ENCODE data around the gene STXBP1. TPM values are rescaled to one million over a fixed set of nuclear protein-coding genes. Genes with fewer than 3 reads are reported as not detected.

STXBP1 gene
- total RNA-seq, 4 donors from 2014 or later: 3.4 to 36.8 (median 9.2) TPM

- DNase-seq (no peak), ATAC-seq (no peak)
- Histone ChIP-seq H3K27me3 (no peaks in the 10 kb centered on the region), H3K4me3 (no peak overlapping the region), H3K9me3 (no peaks in the 10 kb centered on the region), H3K27ac (peak overlapping the region; percentile 2 to 61 (median 32)), H3K36me3 (no peaks in the 10 kb centered on the region), H3K4me1 (peaks cover 18 to 26% of the 10 kb centered on the region in 2 donors)
- in situ Hi-C loops (cut with MboI; ENCODE audit: low sequenced_read_pairs in 4 of 4) (no loop called here), intact Hi-C loops (cut with DNase I; ENCODE audit: low total_unique reads) (no loop called here)
- TF ChIP-seq POLR2A (IDR thresholded peaks at IDR 0.05): no peak
Measured at GRCh38 chr9:127686461-127687393, 74.7 kb downstream of the STXBP1 start.

- in situ Hi-C loops (cut with MboI; ENCODE audit: low sequenced_read_pairs in 4 of 4): no loop called here
- Histone ChIP-seq H3K27ac (no peak overlapping the region), H3K4me1 (peaks cover 6 to 8% of the 10 kb centered on the region in 2 donors), H3K4me3 (no peak overlapping the region), H3K27me3 (no peaks in the 10 kb centered on the region), H3K9me3 (no peaks in the 10 kb centered on the region), H3K36me3 (no peaks in the 10 kb centered on the region)
- TF ChIP-seq POLR2A (IDR thresholded peaks at IDR 0.05): no peak
- no peak for TF ChIP-seq CTCF (IDR thresholded peaks at IDR 0.05 in 4 of 5, conservative IDR thresholded peaks at IDR 0.05 in 1 of 5)
- intact Hi-C loops (cut with DNase I; ENCODE audit: low total_unique reads): no loop called here
- no peak for DNase-seq
- no peak for ATAC-seq
Measured at GRCh38 chr9:127689329-127690000, 77.4 kb downstream of the STXBP1 start.

- intact Hi-C loops (cut with DNase I; ENCODE audit: low total_unique reads) (no loop called here), in situ Hi-C loops (cut with MboI; ENCODE audit: low sequenced_read_pairs in 4 of 4) (no loop called here)
- ATAC-seq (no peak), DNase-seq (no peak)
- no peaks in the 10 kb centered on the region for H3K36me3 ChIP-seq
- H3K4me3 ChIP-seq: no peak overlapping the region
- H3K27me3 ChIP-seq: no peaks in the 10 kb centered on the region
- no peak overlapping the region for H3K27ac ChIP-seq
- H3K4me1 ChIP-seq: peaks cover 6 to 8% of the 10 kb centered on the region in 2 donors
- H3K9me3 ChIP-seq: no peaks in the 10 kb centered on the region
- TF ChIP-seq POLR2A (IDR thresholded peaks at IDR 0.05): no peak
- no peak for TF ChIP-seq CTCF (IDR thresholded peaks at IDR 0.05 in 4 of 5, conservative IDR thresholded peaks at IDR 0.05 in 1 of 5)
Measured at GRCh38 chr9:127690735-127691134, 78.7 kb downstream of the STXBP1 start.

GRCh38 chr9:127692071-127692470 is 80.0 kb downstream of the STXBP1 start:
- H3K4me1 ChIP-seq: no peaks in the 10 kb centered on the region
- no peak overlapping the region for H3K4me3 ChIP-seq
- no peaks in the 10 kb centered on the region for H3K36me3 ChIP-seq
- no peaks in the 10 kb centered on the region for H3K27me3 ChIP-seq
- DNase-seq (no peak), ATAC-seq (no peak)
- H3K9me3 ChIP-seq: no peaks in the 10 kb centered on the region
- in situ Hi-C loops (cut with MboI; ENCODE audit: low sequenced_read_pairs in 4 of 4) (no loop called here), intact Hi-C loops (cut with DNase I; ENCODE audit: low total_unique reads) (no loop called here)
- no peak for TF ChIP-seq CTCF (IDR thresholded peaks at IDR 0.05 in 4 of 5, conservative IDR thresholded peaks at IDR 0.05 in 1 of 5)
- no peak for TF ChIP-seq POLR2A (IDR thresholded peaks at IDR 0.05)
- no peak overlapping the region for H3K27ac ChIP-seq

GRCh38 chr9:127693143-127693542 is 81.1 kb downstream of the STXBP1 start:
- no peaks in the 10 kb centered on the region for H3K9me3 ChIP-seq
- ATAC-seq (no peak), DNase-seq (no peak)
- no peaks in the 10 kb centered on the region for H3K27me3 ChIP-seq
- H3K36me3 ChIP-seq: no peaks in the 10 kb centered on the region
- no peak overlapping the region for H3K4me3 ChIP-seq
- H3K4me1 ChIP-seq: no peaks in the 10 kb centered on the region
- H3K27ac ChIP-seq: no peak overlapping the region
- TF ChIP-seq CTCF (IDR thresholded peaks at IDR 0.05 in 4 of 5, conservative IDR thresholded peaks at IDR 0.05 in 1 of 5) (no peak), POLR2A (IDR thresholded peaks at IDR 0.05) (no peak)
- intact Hi-C loops (cut with DNase I; ENCODE audit: low total_unique reads): no loop called here
- in situ Hi-C loops (cut with MboI; ENCODE audit: low sequenced_read_pairs in 4 of 4): no loop called here

Data from gastrocnemius medialis (tissue), 4 donors.